ENCODE results near the gene APP.

Gene APP

DNA sequence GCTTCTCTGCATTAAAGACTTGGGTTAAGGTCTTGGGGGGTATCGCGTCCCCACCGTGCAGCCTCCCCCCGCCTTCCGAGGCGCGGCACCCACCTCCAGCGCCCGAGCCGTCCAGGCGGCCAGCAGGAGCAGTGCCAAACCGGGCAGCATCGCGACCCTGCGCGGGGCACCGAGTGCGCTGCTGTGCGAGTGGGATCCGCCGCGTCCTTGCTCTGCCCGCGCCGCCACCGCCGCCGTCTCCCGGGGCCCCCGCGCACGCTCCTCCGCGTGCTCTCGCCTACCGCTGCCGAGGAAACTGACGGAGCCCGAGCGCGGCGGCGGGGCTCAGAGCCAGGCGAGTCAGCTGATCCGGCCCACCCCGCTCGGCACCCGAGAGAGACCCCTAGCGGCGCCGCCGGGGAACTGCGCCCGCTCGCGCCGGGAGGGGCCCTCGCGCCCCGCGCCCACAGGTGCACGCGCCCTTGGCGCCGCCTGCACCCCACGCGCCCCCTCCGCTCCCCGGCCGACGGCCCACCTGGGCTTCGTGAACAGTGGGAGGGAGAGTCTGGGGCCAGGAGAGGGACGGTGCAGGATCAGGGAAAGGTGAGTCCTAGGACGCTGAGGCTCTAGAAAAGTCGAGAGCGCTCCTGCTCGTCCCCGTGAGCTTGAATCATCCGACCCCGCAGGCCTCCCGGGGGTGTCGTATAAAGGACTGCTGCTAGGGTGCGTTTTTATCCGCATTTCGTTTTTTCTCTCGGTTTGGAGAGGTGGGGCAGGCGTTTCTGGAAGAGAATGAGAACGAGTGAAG, at the start of gene APP:
Gene APP, minus strand, starts transcription at position 300 of the 787 bp plus-strand sequence. Its CDS starts 150 bp downstream, at position 150.
- H3K27ac Mint-ChIP-seq = peak within 1 kb of the TSS; percentile 91 to 98 (median 95)
- TF ChIP-seq, protein P1, sequence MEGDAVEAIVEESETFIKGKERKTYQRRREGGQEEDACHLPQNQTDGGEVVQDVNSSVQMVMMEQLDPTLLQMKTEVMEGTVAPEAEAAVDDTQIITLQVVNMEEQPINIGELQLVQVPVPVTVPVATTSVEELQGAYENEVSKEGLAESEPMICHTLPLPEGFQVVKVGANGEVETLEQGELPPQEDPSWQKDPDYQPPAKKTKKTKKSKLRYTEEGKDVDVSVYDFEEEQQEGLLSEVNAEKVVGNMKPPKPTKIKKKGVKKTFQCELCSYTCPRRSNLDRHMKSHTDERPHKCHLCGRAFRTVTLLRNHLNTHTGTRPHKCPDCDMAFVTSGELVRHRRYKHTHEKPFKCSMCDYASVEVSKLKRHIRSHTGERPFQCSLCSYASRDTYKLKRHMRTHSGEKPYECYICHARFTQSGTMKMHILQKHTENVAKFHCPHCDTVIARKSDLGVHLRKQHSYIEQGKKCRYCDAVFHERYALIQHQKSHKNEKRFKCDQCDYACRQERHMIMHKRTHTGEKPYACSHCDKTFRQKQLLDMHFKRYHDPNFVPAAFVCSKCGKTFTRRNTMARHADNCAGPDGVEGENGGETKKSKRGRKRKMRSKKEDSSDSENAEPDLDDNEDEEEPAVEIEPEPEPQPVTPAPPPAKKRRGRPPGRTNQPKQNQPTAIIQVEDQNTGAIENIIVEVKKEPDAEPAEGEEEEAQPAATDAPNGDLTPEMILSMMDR (IDR thresholded peaks at IDR 0.05; ENCODE audit: unreplicated experiment in 3 of 3) = peak; percentile 99 to 100 (median 99)
- peaks cover 16% of the 10 kb centered on the region for H3K27me3 Mint-ChIP-seq (ENCODE audit: low read depth)
- no peaks in the 10 kb centered on the region for H3K9me3 Mint-ChIP-seq
- peaks cover 38% of the 10 kb centered on the region for H3K4me1 Mint-ChIP-seq
- H3K36me3 Mint-ChIP-seq (ENCODE audit: low read depth) = no peaks in the 10 kb centered on the region
- peak within 1 kb of the TSS; percentile 96 to 97 (median 96) for H3K4me3 Mint-ChIP-seq

GRCh38 chr21:26212220-26212619, 41.6 kb upstream of the APP start:
- Mint-ChIP-seq H3K9me3 (peaks cover 5% of the 10 kb centered on the region), H3K36me3 (ENCODE audit: low read depth) (peaks cover under 1% of the 10 kb centered on the region), H3K4me3 (no peak overlapping the region), H3K27ac (no peak overlapping the region), H3K4me1 (no peaks in the 10 kb centered on the region), H3K27me3 (ENCODE audit: low read depth) (no peaks in the 10 kb centered on the region)
- TF ChIP-seq, protein P1 (IDR thresholded peaks at IDR 0.05; ENCODE audit: unreplicated experiment in 3 of 3) = no peak

DNA sequence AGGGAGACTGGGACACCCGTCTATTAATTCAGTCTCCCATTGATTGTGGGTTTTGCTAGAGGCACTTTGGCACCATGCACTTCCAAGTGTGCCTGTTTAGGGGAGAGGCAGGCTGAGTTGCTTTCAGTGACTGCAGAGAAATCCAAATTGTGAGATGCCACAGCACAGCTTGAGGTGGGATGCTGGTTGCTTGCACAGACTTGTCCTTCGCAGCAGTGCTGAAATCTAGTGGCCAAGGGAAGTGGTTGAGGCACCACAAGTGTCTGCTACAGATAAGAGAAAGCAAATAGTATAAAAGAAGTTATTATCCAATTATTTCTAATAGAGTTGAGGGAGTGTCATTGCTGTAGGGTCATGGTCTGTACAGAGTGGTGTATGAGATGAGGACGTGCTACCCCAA, 40.0 kb upstream of the APP start:
- H3K9me3 Mint-ChIP-seq = no peaks in the 10 kb centered on the region
- H3K36me3 Mint-ChIP-seq (ENCODE audit: low read depth) = no peaks in the 10 kb centered on the region
- no peaks in the 10 kb centered on the region for H3K4me1 Mint-ChIP-seq
- H3K27ac Mint-ChIP-seq = no peak overlapping the region
- H3K27me3 Mint-ChIP-seq (ENCODE audit: low read depth) = no peaks in the 10 kb centered on the region
- TF ChIP-seq, protein P1 (IDR thresholded peaks at IDR 0.05; ENCODE audit: unreplicated experiment in 3 of 3) = no peak
- H3K4me3 Mint-ChIP-seq = no peak overlapping the region

DNA sequence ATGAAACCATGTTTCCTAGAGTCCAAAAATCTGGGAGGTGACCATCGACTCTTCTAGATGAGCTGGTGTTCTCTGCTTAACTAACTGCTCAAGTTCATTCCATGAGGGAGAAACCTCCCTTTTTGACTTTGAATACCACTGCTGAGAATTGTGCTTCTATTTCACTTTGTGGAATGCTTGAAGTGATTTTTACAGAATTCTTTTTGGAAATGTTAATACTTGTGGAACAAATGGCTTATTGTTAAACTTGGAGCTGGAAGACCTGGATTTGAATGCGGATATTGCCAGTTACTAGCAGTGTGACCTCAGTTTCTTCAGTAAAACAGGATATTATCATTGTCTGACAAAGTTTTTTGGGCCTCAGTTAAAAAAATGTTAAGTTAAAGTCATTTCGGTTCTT, 36.5 kb upstream of the APP start:
- H3K27ac Mint-ChIP-seq = no peak overlapping the region
- no peak overlapping the region for H3K4me3 Mint-ChIP-seq
- H3K4me1 Mint-ChIP-seq = no peaks in the 10 kb centered on the region
- TF ChIP-seq, protein P1 (IDR thresholded peaks at IDR 0.05; ENCODE audit: unreplicated experiment in 3 of 3) = no peak
- H3K9me3 Mint-ChIP-seq = no peaks in the 10 kb centered on the region
- no peaks in the 10 kb centered on the region for H3K27me3 Mint-ChIP-seq (ENCODE audit: low read depth)
- no peaks in the 10 kb centered on the region for H3K36me3 Mint-ChIP-seq (ENCODE audit: low read depth)

DNA sequence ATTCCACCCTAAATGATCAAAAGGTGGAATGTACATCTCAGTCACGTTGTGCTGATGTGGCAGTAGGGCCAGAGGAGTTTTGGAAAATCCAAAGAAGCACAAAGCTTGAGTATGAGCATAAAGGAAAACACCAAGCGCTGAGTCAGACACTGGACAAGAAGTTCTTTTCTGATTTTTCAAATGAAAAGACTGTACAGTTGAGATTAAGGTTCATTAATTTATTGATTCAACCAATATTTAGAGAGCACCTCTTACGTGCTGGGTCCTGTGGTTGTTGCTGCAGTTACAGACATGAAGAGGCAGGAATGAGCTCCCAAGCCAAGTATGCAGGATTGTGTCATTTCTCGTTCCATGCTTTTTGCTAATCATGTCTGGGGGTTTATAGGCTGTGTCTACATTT, 28.9 kb upstream of the APP start:
- H3K9me3 Mint-ChIP-seq = no peaks in the 10 kb centered on the region
- H3K27me3 Mint-ChIP-seq (ENCODE audit: low read depth) = no peaks in the 10 kb centered on the region
- no peaks in the 10 kb centered on the region for H3K36me3 Mint-ChIP-seq (ENCODE audit: low read depth)
- H3K27ac Mint-ChIP-seq = no peak overlapping the region
- TF ChIP-seq, protein P1 (IDR thresholded peaks at IDR 0.05; ENCODE audit: unreplicated experiment in 3 of 3) = no peak
- H3K4me1 Mint-ChIP-seq = peaks cover 6% of the 10 kb centered on the region
- H3K4me3 Mint-ChIP-seq = no peak overlapping the region

GRCh38 chr21:26195708-26196107, 25.1 kb upstream of the APP start:
- Mint-ChIP-seq H3K9me3 (peaks cover 2% of the 10 kb centered on the region), H3K27me3 (ENCODE audit: low read depth) (peaks cover 4% of the 10 kb centered on the region), H3K4me3 (no peak overlapping the region), H3K36me3 (ENCODE audit: low read depth) (no peaks in the 10 kb centered on the region), H3K27ac (no peak overlapping the region), H3K4me1 (peaks cover 6% of the 10 kb centered on the region)
- TF ChIP-seq, protein P1 (IDR thresholded peaks at IDR 0.05; ENCODE audit: unreplicated experiment in 3 of 3) = no peak

Measured in nephron (organoid).